ENCODE results near the gene GNPNAT1. TPM values are rescaled to one million over a fixed set of nuclear protein-coding genes. Genes with fewer than 3 reads are reported as not detected.

The GNPNAT1 gene
- polyA plus RNA-seq, 2 of the 4 experiments (the other 2 are of a cell fraction): 48.6 to 74.3 TPM

GRCh38 chr14:52735921-52736489, 55.4 kb downstream of the GNPNAT1 start:
- DNase-seq (ENCODE audit: low read depth in 1 of 2, low spot score in 1 of 2) (no peak), FAIRE-seq (peak; percentile 90), ATAC-seq (no peak)
- no peak overlapping the region for H3K4me2 ChIP-seq
- CTCF ChIA-PET: no interaction called here
- 79% methylated on average over 1 of the region's 1 CpG for WGBS (ENCODE audit: missing lambda C conversion rate)
- H3K4me3 ChIP-seq: no peak overlapping the region
- H3K27ac ChIP-seq: no peak overlapping the region
- TF ChIP-seq RARB (CRISPR knock-in tag; IDR thresholded peaks at IDR 0.05) (no peak), GATA3 (IDR thresholded peaks at IDR 0.05; ENCODE audit: borderline replicate concordance) (no peak), CEBPB (IDR thresholded peaks at IDR 0.05) (no peak), NFE2L2 (conservative IDR thresholded peaks at IDR 0.05; ENCODE audit: low read length) (no peak), SMC3 (IDR thresholded peaks at IDR 0.05) (no peak), EP300 (IDR thresholded peaks at IDR 0.05) (no peak), HOXB13 (CRISPR knock-in tag; IDR thresholded peaks at IDR 0.05; ENCODE audit: low read depth) (no peak), EHMT2 (IDR thresholded peaks at IDR 0.05; ENCODE audit: low read depth) (no peak), SREBF2 (IDR thresholded peaks at IDR 0.05) (no peak), RFX5 (IDR thresholded peaks at IDR 0.05) (no peak)
- POLR2A ChIA-PET: no interaction called here
- H3K9me3 ChIP-seq: no peaks in the 10 kb centered on the region
- 0 out of 3 replicates have a peak, but pooled peaks cover 3% of the 10 kb centered on the region for H3K4me1 ChIP-seq

GRCh38 chr14:52733824-52734223, 57.6 kb downstream of the GNPNAT1 start:
- Histone ChIP-seq H3K4me1 (peaks cover 9% of the 10 kb centered on the region; the same call in 2 of the 3 replicates), H3K27ac (no peak overlapping the region), H3K9me3 (no peaks in the 10 kb centered on the region), H3K4me2 (no peak overlapping the region), H3K4me3 (no peak overlapping the region)
- ATAC-seq (no peak), DNase-seq (ENCODE audit: low read depth in 1 of 2, low spot score in 1 of 2) (no peak), FAIRE-seq (no peak)
- ChIA-PET CTCF (interaction anchor here (0.7 to 1.6 kb wide), 2 partner anchors 11 to 49 kb away, joined by 3 to 4 read pairs; no protein-coding TSS in a partner anchor), POLR2A (no interaction called here)
- WGBS (ENCODE audit: missing lambda C conversion rate): 92% methylated on average over 9 of the region's 9 CpGs
- TF ChIP-seq JUNB (IDR thresholded peaks at IDR 0.05): no peak
- TF ChIP-seq ELK1 (IDR thresholded peaks at IDR 0.05; ENCODE audit: low read depth, low read length): no peak
- no peak for TF ChIP-seq HES2 (IDR thresholded peaks at IDR 0.05)
- TF ChIP-seq NFE2L2 (conservative IDR thresholded peaks at IDR 0.05; ENCODE audit: low read length): no peak
- TF ChIP-seq SMC3 (IDR thresholded peaks at IDR 0.05): no peak
- no peak for TF ChIP-seq ATOH8 (CRISPR knock-in tag; IDR thresholded peaks at IDR 0.05; ENCODE audit: low read depth)
- no peak for TF ChIP-seq BCL3 (IDR thresholded peaks at IDR 0.05)
- no peak for TF ChIP-seq ZNF302 (CRISPR knock-in tag; IDR thresholded peaks at IDR 0.05)
- no peak for TF ChIP-seq EHMT2 (IDR thresholded peaks at IDR 0.05; ENCODE audit: low read depth)
- no peak for TF ChIP-seq POLR2A (IDR thresholded peaks at IDR 0.05; ENCODE audit: low read length)
- no peak for TF ChIP-seq MAFK (IDR thresholded peaks at IDR 0.05; ENCODE audit: partially characterized antibody)
- no peak for TF ChIP-seq MAZ (IDR thresholded peaks at IDR 0.05; ENCODE audit: borderline replicate concordance, low read depth, low read length)
- TF ChIP-seq HMGXB4 (CRISPR knock-in tag; IDR thresholded peaks at IDR 0.05; ENCODE audit: borderline replicate concordance): no peak

Data from A549 (cell line).